DMS 273 treated with DMSO at 0.1 percent for 48 hours (cell line): ENCODE results near the gene TTLL4.
"Not testable (repeated sequence)": the region's sequence is repeated elsewhere in the genome, so short reads cannot be mapped to it uniquely, and the experiment has no call there.

Experiments used
- DNase-seq: peaks from one replicate; lab custom pipeline; 2025; lab: John Stamatoyannopoulos, UW

Gene TTLL4

DNA sequence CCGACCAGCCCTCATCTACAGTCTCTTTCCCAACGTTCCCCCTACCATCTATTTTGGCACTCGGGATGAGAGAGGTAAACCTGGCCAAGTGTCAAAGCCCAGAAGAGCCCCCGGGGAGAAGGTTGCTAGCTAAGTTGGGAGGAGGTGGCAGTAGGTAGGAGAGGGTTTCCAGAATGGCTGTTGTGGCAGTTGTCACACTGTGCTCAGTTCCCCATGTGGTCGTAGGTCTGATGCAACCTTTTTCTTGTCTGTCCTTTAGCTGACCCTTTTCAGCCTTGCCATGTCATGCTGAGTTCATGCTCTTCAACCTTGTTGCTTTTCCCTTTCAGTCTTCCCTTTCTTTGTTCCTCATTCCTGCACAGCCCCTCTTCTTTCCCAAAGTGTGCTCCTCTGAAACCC is 34.5 kb downstream of the TTLL4 start:
- no peak for DNase-seq

DNA sequence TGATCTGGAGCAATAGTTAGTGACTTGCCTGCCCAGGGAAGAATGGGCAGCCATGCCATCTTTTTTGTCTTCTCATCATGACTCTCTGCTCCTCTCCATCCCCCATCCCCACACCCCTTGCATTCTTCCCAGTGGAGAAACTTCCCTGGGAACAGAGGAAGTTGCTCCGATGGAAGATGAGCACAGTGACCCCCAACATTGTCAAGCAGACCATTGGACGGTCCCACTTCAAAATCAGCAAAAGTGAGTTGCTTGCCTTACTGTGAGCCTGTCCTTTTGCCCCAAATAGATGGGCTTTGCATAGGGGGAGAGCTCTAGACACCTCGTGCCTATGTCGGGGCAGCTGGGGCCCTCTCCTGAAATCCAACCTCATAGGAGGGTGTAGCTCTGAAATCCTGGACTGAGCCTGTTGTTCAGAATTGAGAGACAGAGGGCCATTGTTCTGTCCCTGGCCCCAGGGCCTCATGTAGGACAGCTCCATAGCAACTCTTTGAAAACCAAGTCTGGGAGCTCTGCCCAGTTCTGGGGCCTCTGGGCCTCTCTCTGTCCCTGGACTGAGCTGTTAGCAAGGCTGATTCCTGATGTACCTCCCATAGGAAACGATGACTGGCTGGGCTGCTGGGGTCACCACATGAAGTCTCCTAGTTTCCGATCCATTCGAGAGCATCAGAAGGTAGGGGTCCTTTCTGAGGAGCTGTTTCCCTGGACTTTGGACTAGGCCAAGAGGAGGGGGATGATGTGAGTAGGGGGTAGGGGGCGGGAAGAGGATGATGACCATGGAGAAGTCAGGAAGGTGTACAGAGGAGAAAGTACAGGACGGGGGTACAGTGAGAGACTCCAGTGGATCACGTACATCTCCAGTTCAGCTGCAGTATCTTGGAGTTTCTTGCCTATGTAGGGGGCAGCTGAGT is 35.2 kb downstream of the TTLL4 start:
- DNase-seq, result no peak

DNA sequence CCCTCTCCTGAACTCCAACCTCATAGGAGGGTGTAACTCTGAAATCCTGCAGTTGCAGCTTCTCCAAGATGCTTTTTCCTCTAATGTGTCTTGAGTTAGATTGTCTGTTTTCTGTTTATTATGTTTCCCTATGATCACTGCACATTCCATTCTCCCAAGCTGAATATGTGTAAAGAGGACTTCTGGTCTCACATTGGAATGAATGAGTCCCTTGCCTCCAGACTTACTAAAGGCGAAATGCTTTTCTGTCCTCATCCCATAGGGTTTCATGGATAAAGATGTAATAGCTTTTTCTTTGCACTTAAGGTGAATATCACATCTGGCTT is 35.8 kb downstream of the TTLL4 start:
- DNase-seq, result no peak

DNA sequence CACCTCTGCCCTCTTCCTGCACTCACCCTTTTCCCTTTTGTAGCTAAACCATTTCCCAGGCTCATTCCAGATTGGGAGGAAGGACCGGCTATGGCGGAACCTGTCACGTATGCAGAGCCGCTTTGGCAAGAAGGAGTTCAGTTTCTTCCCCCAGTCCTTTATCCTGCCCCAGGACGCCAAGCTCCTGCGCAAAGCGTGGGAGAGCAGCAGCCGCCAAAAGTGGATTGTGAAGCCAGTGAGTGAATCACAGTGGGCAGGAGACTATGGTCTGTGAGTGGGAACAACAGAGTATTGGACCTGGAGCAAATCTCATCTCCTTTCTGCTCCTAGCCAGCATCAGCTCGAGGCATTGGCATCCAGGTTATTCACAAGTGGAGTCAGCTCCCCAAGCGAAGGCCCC is 36.3 kb downstream of the TTLL4 start:
- DNase-seq, result no peak

DNA sequence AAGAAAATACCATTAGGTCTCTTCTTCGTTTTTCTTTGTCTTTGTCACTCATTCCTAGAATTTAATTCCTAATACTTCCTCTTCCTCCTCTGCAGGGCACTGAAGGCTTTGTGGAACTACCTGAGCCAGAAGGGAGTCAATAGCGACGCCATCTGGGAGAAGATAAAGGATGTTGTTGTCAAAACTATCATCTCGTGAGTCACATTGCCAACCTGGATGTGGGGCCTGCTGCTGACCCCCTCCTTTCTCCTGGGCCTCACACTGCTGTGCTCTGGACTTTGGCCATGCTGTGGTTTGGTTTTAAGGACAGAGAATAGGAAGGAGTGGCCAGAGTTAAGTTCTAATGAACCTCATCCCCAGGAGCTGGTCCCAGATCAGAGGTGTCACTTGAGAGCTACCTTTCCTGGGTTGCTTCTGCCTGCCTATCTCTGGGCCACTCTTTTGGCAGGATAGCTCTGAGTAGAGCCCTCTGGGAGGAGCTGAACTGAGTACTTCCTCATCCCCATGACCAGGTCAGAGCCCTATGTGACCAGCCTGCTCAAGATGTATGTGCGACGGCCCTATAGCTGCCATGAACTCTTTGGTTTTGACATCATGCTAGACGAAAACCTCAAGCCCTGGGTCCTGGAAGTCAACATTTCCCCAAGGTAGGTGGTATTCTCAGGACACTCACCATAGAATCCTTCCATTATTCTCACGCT is 38.3 kb downstream of the TTLL4 start:
- DNase-seq, result no peak

DNA sequence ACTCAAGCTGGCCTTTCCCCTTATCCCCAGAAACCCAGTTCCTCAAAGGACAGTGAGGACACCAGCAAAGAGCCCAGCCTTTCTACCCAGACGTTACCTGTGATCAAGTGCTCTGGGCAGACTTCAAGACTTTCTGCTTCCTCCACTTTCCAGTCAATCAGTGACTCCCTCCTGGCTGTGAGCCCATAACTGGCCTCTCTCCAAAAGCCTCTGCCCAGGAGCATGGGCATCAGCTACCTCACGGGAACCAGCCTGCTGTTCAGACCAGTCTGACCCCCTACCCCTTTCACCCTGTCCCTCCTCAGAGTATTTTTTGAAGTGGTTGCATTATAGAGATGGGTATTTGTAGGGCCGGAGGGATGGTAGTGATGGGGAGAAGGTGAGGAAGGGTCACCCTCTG is 43.6 kb downstream of the TTLL4 start:
- no peak for DNase-seq

DNA sequence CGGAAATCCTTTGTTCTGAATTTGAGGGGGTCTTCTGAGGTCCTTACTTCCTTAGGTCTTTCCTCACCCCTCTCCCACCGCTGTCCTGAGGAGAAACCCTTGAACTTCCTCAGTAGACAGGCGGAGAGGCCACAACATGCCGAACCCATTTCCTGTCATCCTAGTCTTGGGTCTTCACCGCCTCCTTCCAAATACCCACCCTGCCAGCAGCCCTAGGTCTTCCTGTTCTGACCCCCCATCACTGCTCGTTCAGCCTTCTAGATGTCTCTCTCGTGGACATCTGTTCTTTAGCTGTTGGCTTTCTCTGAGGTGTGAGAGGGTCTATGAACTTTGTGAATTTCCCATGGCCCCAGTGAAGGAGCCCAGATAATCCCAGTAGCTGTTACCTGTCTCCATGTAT is 44.1 kb downstream of the TTLL4 start:
- no peak for DNase-seq

DNA sequence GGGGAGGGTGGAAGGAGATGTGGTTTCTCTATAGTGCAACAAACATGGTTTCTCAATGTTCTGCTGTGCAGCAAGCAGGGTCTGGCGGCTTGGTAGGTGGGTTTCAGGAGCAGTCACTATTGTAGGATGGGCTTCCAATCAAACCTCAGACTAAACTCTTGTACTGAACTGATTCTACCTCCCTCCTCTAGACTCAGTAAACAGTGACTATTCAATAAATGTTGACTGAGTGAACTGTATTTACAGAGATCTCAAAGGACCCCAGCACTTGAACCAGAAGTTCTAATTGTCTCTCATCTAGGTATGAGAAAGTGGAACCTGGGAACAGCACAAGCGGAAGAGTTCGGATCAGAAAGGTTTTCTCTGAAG is 44.5 kb downstream of the TTLL4 start:
- no peak for DNase-seq

DNA sequence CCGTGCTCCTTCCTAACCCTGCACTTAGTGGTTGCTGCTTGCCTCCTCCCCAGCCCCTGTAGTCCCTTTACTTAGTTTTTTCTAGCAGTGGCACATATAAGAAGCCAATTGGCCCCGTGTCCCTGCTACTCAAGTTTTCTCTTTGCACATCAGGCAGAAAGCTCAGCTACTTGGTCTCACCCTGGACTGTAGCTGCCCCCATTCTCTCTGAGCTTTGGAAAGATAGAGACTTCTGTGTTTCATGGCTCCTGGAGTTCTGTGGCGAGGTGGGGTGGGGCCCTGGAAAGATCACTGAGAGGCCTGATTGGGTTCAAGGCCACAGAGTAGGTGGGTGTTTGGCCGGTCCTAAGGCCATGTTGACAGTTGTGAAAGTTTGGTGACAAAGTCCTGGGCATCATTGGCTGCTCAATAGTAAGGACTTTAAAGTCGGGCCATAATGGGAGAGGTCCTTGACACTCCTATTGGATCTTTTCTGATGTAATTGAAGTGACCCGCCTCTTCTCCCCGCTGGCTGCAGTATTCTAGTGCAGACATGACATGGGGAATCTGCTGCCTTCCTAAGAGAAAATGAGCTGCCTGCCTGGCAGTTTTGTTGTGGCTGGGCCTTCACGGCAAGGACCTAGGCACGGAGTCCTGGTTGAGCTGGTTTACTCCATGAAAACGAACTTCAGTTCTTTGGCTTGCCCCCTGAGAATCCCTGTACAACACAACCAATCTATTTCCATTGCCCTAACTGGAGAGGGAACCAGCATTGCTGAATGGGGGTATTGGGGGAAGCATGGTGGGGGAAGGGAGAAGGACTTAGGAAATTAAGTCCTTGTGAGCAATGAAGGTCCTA is 45.2 kb downstream of the TTLL4 start:
- no peak for DNase-seq

DNA sequence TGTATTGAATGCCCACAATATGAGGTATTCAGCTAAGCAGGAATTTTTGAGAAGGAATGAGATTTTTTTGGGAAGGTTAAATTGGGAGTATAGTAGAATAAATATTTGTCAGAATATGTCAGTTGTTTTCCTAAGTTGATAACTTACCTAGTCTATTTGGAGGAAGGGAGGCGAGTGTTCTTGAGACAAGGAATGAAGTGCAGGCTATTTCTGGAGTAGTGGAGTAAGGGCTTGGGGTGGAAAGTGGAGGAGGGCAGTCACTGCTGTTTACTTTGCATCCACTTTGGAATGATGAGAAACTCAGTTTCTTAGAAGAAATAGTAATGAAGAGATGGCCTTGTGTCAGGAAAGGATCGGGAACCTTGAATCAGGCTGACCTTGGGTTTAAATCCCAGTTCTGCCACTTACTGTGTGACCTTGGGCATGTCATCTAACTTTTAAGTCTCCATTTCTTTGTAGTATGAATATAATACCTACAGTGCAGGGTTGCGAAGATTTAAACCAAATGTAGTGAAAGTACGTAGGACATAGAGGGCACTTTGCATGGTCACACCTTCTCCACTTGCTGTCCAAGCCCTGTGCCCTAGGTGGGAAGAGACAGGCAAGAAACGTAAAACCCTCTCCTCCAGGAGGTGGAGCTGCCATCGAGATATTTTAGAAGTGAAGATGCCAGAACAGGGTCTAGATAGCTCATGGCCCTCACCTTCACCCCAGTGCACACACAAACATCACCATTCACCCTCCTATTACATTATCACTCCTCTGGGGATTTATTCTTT is 46.2 kb downstream of the TTLL4 start:
- no peak for DNase-seq

DNA sequence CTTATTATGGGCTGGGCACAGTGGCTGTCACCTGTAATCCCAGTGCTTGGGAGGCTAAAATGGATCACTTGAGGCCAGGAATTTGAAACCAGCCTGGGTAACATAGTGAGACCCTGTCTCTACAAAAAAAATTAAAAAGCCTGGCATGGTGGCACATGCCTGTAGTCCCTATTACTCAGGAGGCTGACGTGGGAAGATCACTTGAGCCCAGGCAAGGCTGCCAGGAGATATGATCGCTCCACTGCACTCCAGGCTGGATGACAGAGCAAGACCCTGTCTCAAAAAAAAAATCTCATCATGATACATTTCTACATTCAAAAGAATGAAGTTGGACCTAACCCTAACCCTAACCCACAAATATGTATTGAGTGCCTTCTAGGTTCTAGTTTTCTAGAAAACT is 51.2 kb downstream of the TTLL4 start:
- DNase-seq, result no peak

DNA sequence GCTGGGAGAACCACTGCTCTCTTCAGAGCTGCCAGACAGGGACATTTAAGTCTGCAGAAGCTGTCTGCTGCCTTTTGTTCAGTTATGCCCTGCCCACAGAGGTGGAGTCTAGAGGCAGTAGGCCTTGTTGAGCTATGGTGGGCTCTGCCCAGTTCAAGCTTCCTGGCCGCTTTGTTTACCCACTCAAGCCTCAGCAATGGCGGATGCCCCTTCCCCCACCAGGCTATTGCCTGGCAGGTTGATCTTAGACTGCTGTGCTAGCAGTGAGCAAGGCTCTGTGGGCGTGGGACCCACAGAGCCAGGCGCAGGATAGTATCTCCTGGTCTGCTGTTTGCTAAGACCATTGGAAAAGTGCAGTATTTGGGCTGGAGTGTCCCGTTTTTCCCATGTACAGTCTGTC is 62.1 kb downstream of the TTLL4 start:
- DNase-seq, result not testable (repeated sequence)

DNA sequence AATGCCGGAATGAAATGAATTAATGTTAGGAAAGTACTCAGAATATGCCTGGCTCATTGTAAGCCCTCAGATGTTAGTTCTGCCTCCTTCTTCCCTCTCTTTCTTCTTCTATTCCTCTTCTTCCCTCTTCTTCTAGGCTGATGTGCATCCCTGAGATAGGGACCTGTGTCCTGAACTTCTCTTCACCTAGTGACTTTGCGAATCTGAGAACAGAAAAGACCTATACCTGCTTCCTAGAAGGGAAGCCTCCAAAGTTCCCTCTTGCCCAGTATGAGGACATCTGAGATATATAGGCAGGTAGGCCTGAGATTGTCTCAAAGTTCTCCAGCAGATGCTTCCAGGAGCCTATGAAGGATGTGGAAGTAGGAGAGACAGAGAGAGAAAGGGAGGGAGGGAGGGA is 63.2 kb downstream of the TTLL4 start:
- DNase-seq, result no peak

DNA sequence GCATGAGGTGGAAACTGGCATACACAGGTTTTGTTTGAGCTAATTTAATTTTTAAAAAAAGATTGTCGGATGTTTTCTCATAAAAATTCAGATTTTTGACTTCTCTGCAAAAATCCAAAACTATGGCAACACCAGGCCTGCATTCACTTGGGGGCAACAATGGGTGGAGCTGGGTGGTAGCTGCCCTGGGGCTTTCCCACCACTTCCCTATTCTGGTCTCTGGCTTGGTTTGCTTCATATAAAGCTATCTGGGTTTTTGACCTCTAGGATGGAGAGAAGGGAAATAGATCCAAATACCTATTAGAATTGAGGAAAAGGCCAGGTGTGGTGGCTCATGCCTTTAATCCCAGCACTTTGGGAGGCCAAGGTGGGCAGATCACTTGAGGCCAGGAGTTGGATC is 65.9 kb downstream of the TTLL4 start:
- DNase-seq, result no peak

DNA sequence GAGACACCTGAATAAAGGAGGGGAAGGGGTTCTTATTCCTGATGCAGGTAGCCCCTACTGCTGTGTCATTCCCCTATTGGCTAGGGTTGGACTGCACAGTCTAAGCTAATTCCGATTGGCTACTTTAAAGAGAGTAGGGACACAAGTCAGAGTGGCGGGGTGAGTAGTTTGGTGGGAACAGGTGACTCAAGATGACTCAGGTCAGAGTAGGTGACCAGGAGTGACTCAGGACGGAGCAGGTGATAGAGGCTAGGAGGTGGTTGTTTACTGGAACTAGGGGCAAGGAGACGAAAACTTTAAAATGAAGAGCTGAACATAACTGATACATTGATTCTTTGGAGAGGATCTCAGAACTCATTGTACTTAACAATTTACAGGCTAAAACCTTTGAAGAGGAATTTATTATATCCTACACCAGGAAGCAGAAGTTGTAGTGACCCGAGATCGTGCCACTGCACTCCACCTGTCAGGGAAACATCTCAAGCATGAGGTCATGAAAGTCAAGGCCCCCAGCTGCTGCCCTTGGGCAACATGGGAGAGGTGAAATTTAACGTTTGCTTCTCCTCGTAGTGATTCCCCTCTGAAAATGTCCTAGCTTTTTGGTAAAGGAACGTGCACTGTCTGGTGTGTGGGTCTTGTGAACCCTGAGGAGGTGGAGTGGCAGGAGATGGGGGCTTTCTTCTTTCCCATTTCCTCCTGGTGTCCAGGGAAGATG is 66.8 kb downstream of the TTLL4 start:
- DNase-seq, result no peak

DNA sequence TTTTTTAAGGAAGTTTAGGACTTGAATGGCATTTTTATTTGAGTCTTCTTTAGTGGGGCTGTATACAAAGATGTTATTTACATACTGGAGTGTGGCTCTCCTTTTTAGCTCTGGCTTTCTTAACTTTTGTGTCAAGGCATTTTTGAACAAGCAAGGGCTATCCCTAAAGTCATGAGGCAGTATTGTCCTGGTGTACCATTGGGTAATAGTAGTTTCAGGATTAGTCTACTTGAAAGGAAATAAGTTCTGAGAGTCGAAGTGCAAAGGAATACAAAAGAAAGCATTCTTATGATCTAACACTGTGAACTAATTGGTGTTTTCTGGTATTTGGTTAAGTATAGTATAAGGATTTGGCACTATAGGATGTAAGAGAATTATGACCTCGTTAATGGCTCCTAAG is 69.4 kb downstream of the TTLL4 start:
- DNase-seq, result no peak

DNA sequence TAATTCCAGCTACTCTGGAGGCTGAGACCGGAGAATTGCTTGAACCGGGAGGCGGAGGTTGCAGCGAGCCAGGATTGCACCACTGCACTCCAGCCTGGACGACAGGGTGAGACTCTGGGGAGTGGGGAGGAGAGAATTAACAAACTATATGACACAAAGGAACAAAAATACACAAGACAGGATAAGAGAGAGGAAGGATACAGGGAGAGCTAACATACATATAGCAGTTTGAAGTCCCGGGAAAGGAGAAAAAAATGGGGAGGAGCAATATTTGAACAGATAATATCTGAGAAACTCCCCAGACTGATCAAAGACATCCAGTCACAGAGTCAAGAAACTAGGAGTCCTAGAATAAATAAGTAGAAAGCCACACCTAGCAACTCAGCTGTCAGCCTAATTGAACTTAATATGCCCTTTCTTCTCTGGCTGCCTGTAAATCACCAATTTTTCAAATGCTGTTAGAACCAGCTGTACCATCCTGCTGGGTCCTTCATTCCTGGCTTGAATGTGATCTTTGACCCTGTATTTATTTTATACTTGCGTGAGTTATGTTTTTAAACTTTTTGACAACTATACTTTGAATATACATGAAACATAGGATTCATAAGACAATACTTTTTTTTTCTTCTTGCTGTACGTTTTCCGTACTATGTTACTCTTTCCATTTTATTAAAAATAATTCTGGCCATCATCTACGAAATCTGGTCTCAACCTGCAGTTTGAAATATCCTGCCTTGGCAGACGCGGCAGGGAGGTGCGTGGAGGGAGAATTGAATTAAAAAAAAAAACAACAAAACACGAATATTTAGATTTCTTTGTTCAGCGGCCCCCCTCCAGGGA is 70.4 kb downstream of the TTLL4 start:
- DNase-seq, result no peak

DNA sequence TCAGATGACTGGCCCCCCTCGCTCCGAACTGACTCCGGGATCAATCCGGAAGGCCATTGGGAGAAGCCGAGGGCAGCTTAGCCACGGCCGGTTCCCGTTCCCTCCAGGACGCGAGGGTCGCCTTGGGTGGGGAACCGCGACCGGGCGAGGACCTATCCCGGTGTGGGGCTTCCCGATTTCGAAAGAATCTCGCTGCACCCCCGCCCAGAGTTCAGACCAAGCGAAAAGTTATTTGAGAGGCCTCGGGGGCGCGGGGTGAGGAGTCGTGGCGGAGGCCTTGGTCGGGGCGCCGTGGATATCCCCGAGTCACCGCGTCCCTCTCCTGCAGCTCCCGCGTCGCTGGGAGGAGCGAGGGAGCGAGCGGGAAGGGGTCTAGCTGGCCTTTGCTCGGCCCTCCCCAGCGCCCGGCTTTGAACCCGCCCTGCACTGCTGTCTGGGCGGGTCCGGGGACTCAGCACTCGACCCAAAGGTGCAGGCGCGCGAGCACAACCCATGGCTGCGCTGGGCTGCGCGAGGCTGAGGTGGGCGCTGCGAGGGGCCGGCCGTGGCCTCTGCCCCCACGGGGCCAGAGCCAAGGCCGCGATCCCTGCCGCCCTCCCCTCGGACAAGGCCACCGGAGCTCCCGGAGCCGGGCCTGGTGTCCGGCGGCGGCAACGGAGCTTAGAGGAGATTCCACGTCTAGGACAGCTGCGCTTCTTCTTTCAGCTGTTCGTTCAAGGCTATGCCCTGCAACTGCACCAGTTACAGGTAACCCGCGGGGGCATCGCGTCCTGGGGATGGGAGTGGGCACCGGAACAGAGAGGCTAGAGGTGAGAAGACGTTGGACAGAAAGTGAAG is 71.3 kb downstream of the TTLL4 start, which contains the start of gene CYP27A1:
Gene CYP27A1 (plus strand): TSS at position 457 of the 837 bp plus-strand sequence. CDS start 36 bp downstream, at position 493.
- no peak for DNase-seq

DNA sequence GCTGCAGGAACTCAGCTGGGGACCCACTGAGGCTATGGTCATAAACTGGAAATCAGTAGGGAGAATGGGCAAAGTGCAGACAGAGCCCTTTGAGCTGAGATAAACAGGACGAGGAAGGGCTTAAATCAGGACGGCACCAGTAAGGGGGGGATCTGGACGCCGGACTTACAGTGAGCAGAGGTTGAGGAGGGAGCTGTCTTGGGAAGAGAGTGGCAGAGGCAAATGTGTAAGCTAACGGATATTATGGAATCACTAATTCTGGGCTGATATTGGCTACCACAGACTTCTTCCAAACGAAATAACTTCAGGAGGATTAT is 71.9 kb downstream of the TTLL4 start:
- DNase-seq, result no peak

DNA sequence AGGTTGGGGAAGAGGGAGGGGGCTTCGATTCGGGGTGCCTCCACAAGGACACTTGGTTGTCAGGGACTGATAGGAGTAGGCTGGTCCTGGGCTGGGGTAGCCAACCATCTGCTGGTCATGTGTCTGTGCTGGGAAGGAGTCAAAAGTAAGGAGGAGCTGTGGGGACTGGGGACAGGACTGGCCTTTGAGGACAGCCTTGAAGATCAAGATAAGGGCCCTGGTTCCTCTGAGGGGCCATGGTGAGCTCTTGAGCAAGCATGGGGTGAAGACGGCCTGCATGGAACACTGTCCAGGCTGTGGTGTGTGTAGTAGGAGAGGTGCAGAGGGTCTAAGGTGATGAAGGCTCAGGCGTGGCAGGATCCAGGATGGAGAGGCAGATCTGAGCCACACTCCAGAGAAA is 73.1 kb downstream of the TTLL4 start:
- DNase-seq, result no peak
